ENCODE data around the gene BPIFB6. TPM values are rescaled to one million over a fixed set of nuclear protein-coding genes. Genes with fewer than 3 reads are reported as not detected.

Gene BPIFB6
- total RNA-seq, 2 donors from 2014 or later, result not detected

DNA sequence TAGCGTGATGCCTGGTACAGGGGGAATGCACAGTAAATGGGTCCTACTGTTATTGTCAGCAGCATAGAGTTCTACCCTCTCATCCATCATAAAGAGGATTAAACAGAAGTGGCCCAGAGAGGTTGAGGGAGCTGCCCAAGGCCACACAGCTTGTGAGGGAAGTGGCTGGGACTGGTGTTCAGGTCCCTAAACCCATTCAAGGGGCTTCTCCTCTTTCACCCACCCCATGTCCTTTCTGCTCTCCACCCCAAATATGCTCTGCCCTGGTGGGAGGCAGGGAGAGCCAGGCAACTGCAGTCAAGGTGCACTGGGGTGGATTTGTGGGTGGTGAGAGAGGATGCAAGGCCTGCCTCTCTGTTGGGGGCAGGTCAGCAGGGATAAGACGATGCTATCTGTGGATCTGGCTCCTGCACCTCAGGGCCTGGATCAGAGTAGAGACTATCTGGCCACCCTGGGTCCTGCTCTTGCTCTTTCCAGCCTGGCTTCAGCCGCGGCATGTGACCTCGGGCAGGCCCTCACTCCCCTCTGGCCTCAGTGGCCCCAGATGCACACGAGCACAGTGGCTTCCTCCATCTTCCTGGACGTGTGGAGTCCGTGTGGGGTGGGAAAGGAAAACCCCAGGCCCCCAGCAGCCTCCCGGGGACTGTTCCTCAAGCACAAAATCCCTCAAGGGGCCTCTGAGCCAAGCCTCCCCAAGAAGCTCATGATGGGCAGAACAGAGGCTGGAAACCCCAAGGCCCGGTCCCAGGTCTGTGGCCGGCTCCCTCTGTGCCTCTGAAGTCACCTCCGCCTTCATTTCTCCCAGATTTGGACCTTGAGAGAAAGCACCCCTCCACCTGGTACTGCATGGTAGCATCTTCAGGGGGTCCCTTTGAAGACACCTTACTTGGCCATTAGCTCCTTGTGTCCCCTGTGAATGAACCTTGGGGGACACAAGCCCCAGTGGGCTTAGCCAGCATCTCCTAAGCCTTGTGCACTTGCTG lies 3.4 kb upstream of the BPIFB6 start:
- intact Hi-C loops (cut with DNase I), result no loop called here
- no peak overlapping the region for H3K27ac ChIP-seq

DNA sequence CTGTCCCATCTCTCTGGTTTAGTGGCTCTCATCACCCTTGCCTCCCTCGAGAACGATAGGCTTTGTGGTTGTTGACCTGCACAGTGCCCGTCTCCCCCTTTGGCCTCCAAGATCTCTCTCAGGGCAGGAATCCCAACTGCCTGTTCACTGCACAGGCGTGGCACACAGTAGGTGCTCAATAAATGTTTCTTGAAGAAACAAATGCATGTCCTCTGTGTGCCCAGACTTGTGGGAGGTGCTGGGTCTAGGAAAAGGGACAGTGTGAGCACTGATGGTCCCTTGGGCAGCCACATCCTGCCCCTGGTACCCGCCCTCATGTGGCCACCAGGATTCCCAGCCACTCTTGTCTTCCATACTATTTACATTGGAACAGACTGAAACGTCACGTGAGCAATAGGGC lies 2.6 kb upstream of the BPIFB6 start:
- H3K4me1 ChIP-seq, result no peaks in the 10 kb centered on the region
- H3K4me3 ChIP-seq, result no peak overlapping the region
- intact Hi-C loops (cut with DNase I), result no loop called here
- no peak overlapping the region for H3K27ac ChIP-seq
- TF ChIP-seq, protein P1, sequence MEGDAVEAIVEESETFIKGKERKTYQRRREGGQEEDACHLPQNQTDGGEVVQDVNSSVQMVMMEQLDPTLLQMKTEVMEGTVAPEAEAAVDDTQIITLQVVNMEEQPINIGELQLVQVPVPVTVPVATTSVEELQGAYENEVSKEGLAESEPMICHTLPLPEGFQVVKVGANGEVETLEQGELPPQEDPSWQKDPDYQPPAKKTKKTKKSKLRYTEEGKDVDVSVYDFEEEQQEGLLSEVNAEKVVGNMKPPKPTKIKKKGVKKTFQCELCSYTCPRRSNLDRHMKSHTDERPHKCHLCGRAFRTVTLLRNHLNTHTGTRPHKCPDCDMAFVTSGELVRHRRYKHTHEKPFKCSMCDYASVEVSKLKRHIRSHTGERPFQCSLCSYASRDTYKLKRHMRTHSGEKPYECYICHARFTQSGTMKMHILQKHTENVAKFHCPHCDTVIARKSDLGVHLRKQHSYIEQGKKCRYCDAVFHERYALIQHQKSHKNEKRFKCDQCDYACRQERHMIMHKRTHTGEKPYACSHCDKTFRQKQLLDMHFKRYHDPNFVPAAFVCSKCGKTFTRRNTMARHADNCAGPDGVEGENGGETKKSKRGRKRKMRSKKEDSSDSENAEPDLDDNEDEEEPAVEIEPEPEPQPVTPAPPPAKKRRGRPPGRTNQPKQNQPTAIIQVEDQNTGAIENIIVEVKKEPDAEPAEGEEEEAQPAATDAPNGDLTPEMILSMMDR (IDR thresholded peaks at IDR 0.05), result no peak
- no peak for DNase-seq
- H3K36me3 ChIP-seq, result no peaks in the 10 kb centered on the region
- no peak overlapping the region for H3K9ac ChIP-seq (ENCODE audit: low read depth in 2 of 2, low read length in 2 of 2)
- no peaks in the 10 kb centered on the region for H3K27me3 ChIP-seq
- no peaks in the 10 kb centered on the region for H3K9me3 ChIP-seq

More for the DNA sequence above, 3.4 kb upstream of the BPIFB6 start:
- no peaks in the 10 kb centered on the region for H3K36me3 ChIP-seq
- no peaks in the 10 kb centered on the region for H3K27me3 ChIP-seq
- TF ChIP-seq, protein P1 (IDR thresholded peaks at IDR 0.05), result no peak
- no peak overlapping the region for H3K4me3 ChIP-seq
- no peak overlapping the region for H3K9ac ChIP-seq (ENCODE audit: low read depth in 2 of 2, low read length in 2 of 2)
- DNase-seq, result no peak
- no peaks in the 10 kb centered on the region for H3K4me1 ChIP-seq
- H3K9me3 ChIP-seq, result no peaks in the 10 kb centered on the region

DNA sequence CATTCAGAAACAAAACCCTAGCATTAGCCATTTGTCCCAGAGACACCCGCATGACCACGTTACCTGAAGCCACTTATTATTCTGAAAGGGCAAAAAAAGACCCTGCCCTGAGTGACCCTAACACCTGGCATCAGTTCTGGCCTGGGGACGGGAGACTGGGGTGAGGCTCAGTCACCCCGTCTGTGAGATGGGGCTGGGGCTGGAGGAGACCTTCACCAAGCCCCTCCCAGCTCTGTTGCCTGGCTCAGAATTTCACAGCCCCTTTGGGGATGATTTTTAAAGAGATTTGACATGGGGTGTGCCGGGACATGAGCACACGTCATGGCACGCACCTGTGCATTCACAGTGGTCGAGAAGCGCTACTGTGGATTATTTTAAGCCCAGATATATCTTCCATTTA lies 1.4 kb upstream of the BPIFB6 start:
- Histone ChIP-seq H3K9ac (ENCODE audit: low read depth in 2 of 2, low read length in 2 of 2) (no peak overlapping the region), H3K27ac (no peak overlapping the region), H3K36me3 (no peaks in the 10 kb centered on the region), H3K4me3 (no peak overlapping the region), H3K9me3 (no peaks in the 10 kb centered on the region), H3K4me1 (no peaks in the 10 kb centered on the region), H3K27me3 (no peaks in the 10 kb centered on the region)
- TF ChIP-seq, protein P1 (IDR thresholded peaks at IDR 0.05), result no peak
- intact Hi-C loops (cut with DNase I), result no loop called here
- DNase-seq, result no peak

DNA sequence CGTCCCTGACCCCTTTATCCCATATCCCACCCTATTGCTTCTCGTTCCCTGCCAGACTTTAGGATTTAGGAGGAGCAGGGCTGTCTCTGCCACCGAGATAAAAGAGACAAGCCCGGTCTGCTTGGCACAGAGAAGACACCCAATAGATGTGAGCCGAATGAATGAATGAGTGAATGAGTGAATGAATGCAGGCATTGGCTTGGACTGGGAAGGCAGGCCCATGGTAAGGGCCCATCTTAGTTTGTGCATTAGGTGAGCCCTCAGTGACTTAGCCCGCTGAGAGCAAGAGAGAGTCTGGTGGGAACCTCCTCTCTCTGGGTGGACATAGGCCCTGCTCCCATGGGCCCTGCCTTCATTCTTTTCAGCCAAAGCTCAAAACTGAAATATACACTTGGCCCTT lies 879 bp upstream of the BPIFB6 start:
- TF ChIP-seq, protein P1 (IDR thresholded peaks at IDR 0.05), result no peak
- DNase-seq, result no peak
- no peaks in the 10 kb centered on the region for H3K27me3 ChIP-seq
- H3K4me1 ChIP-seq, result no peaks in the 10 kb centered on the region
- intact Hi-C loops (cut with DNase I), result no loop called here
- no peak overlapping the region for H3K27ac ChIP-seq
- no peak overlapping the region for H3K9ac ChIP-seq (ENCODE audit: low read depth in 2 of 2, low read length in 2 of 2)
- no peaks in the 10 kb centered on the region for H3K36me3 ChIP-seq
- no peak overlapping the region for H3K4me3 ChIP-seq
- no peaks in the 10 kb centered on the region for H3K9me3 ChIP-seq

DNA sequence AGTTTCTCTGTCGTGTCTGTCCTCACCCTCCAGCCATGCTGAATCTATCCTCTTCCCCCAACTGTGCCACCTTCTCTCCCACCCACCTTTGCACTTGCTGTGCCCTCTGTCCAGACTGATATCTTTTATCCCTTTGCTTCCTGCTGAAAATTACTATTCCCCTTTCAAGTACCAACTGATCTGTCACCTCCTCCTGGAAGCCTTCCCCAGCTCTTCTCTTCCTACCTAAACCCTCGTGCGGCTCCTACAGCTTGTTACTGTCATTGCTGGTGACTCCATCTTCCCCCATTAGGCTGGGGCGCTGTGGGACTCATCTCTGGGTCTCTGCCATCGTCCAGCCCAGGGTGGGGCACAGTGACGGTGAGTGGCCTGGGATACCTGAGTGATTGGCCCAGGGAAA lies 1.1 kb downstream of the BPIFB6 start:
- Histone ChIP-seq H3K4me1 (no peaks in the 10 kb centered on the region), H3K4me3 (no peak overlapping the region), H3K9ac (ENCODE audit: low read depth in 2 of 2, low read length in 2 of 2) (no peak overlapping the region), H3K36me3 (no peaks in the 10 kb centered on the region), H3K27ac (no peak overlapping the region), H3K9me3 (no peaks in the 10 kb centered on the region), H3K27me3 (no peaks in the 10 kb centered on the region)
- intact Hi-C loops (cut with DNase I), result no loop called here
- DNase-seq, result no peak
- TF ChIP-seq, protein P1 (IDR thresholded peaks at IDR 0.05), result no peak
